Measurements from ENCODE around the gene VPS26B. TPM values are rescaled to one million over a fixed set of nuclear protein-coding genes. Genes with fewer than 3 reads are reported as not detected.
"Not testable (repeated sequence)": the region's sequence is repeated elsewhere in the genome, so short reads cannot be mapped to it uniquely, and the experiment has no call there.

Gene VPS26B
- total RNA-seq, 1 experiment from 2014 or later, result 37.5 TPM

DNA sequence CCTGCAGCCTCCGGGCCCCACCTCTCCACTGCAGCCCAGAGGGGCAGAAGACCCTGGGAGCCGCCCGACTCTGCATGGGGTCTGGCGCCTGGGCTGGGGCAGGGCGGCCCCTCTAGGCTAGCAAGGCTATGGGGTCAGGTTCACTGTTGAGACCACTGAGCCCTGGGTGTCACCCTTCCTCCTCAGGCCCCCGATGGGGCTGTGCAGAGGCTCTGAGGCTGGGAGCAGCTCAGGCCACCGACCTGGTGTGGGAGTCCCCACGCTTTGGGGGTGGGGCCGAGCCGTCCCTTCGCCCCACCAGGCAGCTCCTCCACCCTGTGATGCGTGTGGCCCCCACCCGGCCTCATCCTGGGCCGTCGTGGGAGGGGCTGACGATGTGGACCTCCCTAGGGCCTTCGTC is 57.2 kb downstream of the VPS26B start:
- not testable (repeated sequence) for DNase-seq (ENCODE audit: low read depth)

DNA sequence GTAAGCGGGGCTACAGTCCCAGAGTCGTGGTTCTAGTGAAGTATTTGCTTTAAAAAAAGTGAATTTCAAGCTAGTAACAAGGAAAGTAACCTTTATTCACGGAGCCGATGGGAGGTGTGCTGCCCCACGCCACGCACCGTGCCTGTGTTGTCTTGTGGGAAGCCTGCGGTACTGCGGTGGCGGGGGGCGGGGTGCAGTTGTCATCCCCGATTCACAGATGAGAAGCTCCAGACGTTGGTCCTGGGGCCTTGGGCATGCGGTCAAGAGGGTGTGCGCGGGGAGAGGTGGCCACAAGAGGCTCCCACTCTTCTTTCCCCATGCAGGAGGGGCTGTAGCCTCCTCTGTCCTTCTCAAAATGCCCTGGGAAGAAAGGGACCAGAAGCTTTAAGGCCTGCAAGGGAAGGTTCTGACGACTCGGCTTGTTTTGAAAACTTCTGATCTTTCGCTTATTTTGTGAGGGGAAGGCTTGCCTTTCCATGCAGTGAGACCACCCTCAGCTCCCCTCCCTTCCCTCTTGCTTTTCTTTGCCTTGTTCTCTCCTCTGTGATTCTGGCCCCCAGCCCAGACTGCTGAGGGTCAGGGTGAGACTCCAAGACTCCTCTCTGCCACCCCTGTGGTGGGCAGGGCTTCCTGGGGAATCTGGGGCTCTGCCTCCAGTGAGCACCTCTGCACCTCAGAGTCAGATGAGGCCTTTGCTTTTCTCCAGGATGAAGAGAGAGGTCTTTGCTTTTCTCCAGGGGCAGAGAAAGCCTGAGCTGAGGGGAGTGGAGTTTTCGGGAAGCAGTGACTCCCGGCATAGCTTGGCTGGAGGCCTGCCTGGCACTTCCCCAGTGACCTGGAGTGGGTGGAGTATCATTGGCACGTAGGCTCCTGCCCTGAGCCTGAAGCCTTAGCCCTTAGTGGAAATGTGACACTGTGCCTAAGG is 57.9 kb downstream of the VPS26B start:
- DNase-seq (ENCODE audit: low read depth), result no peak

DNA sequence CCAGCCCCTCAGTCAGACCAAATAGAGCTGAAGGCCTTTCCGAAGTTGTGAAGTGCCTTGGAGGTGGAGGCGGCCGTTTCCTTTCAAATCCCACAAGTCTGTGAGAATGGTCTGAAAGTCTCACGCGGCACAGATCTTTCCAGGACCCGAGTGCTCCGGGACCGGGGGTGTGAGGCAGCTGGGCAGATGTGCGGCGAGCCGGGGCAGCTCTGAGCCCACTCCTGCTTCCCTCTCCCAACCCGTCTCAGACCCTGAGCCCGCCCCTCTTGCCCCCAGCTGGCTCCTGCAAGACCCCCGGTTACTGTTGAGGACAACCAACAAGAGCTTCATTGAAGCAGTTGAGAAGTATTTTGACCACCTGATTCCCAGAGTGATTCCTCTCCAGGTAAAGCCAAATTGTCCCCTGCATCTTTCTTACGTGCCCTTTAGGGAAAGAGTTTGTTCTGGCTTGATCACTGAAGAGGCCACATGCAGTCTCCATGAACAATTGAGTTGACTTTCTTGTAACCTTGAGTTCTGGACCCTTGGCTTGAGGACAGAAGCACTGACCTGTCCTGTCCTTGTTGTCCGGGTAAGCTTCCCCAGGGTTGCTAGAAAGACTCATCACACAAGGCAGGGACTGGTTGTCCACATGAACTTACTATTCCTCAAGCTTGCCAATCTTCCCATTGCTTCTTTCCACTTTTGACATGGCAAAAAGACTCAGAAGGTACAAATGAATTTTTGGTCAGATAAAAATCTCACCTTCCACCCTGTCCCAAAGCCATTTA is 59.2 kb downstream of the VPS26B start:
- DNase-seq (ENCODE audit: low read depth), result no peak

DNA sequence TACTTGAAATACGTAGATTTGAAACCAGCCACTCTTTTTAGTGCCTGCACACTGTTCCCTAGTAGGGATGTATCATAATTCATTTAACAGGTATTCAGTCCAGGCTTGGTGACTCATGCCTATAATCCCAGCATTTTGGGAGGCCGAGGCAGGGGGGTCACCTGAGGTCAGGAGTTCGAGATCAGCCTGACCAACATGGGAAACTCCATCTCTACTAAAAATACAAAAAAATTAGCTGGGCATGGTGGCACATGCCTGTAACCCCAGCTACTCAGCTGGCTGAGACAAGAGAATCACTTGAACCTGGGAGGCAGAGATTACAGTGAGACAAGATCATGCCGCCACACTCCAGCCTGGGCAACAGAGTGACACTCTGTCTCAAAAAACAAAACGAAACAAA is 59.9 kb downstream of the VPS26B start:
- DNase-seq (ENCODE audit: low read depth), result not testable (repeated sequence)

DNA sequence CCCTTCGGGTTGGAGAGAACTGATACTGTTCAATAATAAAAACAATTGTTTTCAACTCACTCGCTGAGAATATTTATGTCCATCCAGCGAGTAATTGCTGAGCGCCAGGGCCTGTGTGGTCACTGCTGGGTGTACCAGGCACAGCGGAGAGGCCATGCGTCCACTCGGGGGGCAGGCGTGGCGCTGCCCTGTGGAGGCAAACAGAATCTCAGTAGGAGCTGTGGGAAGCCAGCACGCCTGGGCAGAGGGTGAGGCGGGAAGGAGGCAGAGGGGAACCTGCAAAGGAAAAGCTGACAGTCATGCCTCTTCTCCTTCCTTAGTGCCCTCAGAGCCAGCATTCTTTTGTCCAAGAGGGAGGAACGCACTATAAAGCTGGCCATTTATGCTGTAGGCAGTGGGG is 63.1 kb downstream of the VPS26B start:
- DNase-seq (ENCODE audit: low read depth), result no peak

DNA sequence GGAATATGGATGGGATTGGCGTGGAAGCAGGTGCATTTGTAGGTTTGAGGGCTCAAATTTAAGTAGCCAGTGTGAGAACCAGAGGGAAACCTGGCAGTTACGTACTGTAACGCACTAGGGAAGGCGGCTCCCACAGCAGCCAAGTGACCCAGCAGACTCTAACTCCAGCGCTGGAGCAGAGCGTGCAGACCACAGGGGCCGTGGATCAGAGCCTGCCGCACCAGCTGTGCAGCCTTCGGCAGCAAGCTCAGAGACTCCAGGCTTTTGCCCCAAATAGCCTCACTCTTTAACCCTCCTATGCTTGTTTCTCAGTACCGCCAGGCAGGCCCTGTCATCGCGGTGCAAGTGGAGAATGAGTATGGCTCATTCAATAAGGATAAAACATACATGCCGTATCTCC is 64.0 kb downstream of the VPS26B start:
- no peak for DNase-seq (ENCODE audit: low read depth)

DNA sequence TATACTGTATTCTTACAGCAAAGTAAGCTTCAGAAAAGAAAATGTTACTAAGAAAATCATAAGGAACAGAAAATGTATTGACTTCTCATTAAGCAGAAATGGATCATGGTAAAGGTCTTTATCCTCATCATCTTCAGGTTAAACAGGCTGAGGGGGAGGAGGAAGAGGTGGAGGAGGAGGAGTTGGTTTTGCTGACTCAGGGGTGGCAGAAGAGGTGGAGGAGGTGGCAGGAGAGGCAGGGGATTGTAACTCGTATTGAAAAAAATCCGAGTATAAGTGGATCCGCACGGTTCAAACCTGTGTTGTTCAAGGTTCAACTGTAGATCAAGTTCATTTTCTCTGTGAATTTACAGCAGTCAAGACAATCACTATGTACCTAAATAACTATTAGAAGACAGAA is 64.7 kb downstream of the VPS26B start:
- DNase-seq (ENCODE audit: low read depth), result no peak

DNA sequence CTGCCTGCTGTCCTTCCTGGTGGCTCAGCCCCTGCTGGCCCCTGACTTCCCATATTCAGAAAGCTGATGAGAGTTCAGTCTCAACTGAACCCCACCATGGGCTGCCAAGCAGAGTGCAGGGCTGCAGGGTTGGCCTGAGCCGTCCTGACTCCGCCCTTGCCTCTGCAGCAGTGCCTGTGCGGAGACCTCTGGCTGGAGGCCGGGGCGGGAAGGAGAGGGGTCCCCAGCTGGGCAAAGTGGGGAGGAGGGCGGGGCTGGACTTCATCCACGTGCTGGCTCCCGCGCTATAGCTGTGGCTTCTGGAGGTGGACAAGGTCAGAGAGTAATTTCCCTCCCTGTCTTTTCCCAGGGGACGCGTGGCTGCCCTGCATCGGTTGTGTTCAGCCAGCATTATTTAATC is 65.3 kb downstream of the VPS26B start:
- no peak for DNase-seq (ENCODE audit: low read depth)

DNA sequence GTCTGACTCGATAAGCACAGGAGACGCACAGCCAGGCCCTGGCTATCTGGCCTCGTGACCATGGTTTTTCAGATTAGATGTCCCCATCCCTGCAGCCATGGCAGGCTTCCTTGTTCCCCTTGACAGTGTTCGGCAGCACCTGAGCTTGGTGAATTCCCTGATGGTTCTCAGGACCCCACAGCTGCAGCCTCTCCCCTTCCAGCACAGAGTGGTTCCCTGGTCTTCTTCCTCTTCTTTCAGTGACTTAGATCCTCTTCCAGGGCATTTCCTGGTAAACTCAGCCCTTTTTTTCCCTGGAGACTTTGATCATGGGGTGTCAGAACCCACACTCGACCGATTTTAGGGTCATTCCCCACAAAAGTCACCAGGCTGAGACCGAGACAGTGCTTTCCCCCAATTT is 66.2 kb downstream of the VPS26B start:
- DNase-seq (ENCODE audit: low read depth), result no peak

DNA sequence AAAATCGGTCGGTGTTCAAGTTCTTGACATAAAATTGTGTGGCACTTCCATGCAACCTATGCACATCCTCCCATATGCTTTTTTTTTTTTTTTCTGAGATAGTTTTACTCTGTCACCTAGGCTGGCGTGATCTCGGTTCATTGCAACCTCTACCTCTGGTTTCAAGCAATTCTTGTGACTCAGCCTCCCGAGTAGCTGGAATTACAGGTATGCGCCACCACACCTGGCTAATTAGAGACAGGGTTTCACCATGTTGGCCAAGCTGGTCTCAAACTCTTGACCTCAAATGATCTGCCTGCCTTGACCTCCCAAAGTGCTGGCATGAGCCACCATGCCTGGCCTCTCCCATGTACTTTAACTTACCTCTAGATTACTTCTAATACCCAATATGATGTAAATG is 66.7 kb downstream of the VPS26B start:
- DNase-seq (ENCODE audit: low read depth), result no peak

DNA sequence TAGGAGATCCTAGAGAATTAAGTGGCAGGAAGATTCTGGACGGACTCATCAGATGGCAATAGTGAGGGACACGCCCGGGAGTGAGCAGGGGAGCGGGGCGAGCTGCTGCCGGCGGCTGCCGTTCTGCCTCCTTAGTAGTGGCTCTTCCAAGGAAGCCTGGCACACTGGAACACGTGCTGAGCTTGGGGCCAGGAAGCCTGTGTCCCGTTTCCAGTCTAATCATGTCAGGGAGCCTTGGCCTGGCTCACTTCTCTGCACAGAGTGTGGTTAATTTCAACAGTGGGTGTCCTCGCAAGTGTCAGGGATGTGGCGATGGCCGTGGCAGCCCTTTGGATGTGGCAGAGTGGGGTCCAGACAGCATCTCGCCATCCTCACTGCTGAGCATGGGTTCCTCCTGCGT is 68.2 kb downstream of the VPS26B start:
- no peak for DNase-seq (ENCODE audit: low read depth)

DNA sequence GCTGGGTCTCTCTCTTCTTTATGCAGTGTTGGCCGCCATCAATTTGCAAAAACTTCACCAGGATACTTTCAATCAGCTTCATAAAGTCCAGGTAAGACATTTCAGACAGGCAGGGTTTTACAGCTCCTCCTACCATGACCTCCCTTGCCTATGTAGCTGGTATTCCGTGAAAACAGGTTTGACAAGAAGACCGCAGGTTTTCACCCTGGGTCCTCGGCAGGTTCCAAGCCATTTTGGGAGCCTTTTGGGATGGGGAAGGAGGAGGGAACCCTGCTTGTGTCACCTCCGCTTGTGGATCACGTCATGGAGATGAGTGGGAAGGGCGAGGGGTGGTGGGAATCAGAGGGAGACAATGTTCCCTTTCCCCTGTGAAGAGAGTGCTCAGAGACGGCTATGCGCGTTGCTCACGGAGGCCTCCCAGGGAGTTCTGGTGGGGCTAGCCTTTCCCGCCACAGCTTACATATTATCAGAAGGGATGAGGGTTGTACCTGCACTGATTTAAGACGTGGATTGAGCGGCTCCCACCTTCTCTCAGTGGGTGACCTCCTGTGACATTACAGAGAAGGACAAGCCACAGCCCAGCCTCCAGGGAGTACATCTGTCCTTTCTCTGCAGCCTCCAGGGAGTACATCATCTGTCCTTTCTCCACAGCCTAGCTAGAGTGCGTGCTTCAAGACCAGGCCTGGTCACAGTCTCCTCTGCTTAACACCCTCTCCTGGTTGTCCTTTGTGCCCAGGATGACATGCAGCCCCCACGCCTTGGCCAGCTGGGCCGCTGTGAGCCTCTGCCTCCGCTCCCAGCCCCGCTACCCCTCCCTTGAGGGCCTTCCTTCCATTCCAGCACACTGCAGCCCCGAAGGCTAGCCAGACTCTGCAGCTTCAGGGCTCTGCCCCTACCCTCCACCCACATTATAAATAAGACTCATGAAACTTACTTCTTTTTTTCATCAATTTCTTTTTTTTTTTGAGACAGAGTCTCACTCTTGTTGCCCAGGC is 68.9 kb downstream of the VPS26B start:
- no peak for DNase-seq (ENCODE audit: low read depth)

DNA sequence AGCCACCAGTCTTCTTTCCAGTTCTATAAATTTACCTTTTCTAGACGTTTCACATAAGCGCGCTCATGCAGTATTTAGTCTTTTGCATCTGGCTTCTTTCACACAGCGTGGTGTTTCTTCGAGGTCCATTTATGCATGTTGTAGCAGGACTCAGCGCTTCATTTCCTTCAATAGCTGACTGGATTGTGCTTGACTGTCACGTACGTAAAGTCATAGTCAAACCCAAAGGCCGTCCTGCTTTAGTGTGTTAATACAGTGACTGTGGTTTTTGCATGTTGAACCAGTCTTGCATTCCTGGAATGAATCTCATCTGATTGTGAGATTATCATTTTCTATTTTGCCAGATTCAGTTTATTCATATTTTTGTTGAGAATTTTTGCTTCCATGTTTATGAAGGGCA is 70.2 kb downstream of the VPS26B start:
- DNase-seq (ENCODE audit: low read depth), result no peak

Other genes with a start within 250 kb of the VPS26B start
- 49.1 and 51.9 TPM in 2 replicates for gene JAM3, start 155.6 kb upstream of the VPS26B start, total RNA-seq (2014; rRNA removed; shearing (Covaris generic))
- gene NCAPD3, start 704 bp upstream of the VPS26B start, total RNA-seq (2014; rRNA removed; shearing (Covaris generic)), result 50.0 and 55.5 TPM in 2 replicates
- gene THYN1, start 28.7 kb downstream of the VPS26B start, total RNA-seq (2014; rRNA removed; shearing (Covaris generic)), result 107 and 125 TPM in 2 replicates
- gene ACAD8, start 28.9 kb downstream of the VPS26B start, total RNA-seq (2014; rRNA removed; shearing (Covaris generic)), result 20.3 and 21.6 TPM in 2 replicates
- not detected in 2 replicates for gene GLB1L3, start 51.7 kb downstream of the VPS26B start, total RNA-seq (2014; rRNA removed; shearing (Covaris generic))
- gene GLB1L2, start 107.3 kb downstream of the VPS26B start, total RNA-seq (2014; rRNA removed; shearing (Covaris generic)), result 0.24 TPM in 1 of 2 replicates, not detected in the other
- not detected in 2 replicates for gene B3GAT1, start 187.6 kb downstream of the VPS26B start, total RNA-seq (2014; rRNA removed; shearing (Covaris generic))